Activated CD4-positive, alpha-beta T cell treated with anti-CD3 and anti-CD28 coated beads, Interleukin-2, amount 50 U/mL, for 4 hours (primary cell): ENCODE results near the gene SSTR5.

Experiments
- DNase-seq, 2 experiments: peaks; one replicate each; pipeline ENCODE4 v3.0.0-alpha.2; 2020

The SSTR5 gene

DNA sequence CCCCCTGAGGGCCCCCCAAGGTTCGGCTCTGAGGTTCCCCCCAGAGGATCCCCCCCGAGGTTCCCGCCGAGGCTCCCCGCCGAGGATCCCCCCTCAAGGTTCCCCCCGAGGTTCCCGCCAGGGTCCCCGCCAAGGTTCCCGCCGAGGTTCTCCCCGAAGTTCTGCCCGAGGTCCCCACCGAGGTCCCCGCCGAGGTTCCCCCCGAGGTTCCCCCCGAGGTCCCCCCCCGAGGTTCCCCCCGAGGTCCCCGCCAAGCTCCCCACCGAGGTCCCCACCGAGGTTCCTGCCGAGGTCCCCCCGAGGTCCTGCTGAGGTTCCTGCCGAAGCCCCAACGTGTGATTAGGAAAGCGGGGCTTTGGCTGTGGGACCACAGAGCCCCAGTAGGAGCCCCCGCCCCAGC is 32.2 kb upstream of the SSTR5 start:
- DNase-seq: no peak

GRCh38 chr16:1042049-1042744 is 30.4 kb upstream of the SSTR5 start:
- DNase-seq: no peak

GRCh38 chr16:1042866-1043265 is 29.7 kb upstream of the SSTR5 start:
- no peak for DNase-seq

GRCh38 chr16:1043881-1044451 is 28.6 kb upstream of the SSTR5 start:
- DNase-seq: no peak

DNA sequence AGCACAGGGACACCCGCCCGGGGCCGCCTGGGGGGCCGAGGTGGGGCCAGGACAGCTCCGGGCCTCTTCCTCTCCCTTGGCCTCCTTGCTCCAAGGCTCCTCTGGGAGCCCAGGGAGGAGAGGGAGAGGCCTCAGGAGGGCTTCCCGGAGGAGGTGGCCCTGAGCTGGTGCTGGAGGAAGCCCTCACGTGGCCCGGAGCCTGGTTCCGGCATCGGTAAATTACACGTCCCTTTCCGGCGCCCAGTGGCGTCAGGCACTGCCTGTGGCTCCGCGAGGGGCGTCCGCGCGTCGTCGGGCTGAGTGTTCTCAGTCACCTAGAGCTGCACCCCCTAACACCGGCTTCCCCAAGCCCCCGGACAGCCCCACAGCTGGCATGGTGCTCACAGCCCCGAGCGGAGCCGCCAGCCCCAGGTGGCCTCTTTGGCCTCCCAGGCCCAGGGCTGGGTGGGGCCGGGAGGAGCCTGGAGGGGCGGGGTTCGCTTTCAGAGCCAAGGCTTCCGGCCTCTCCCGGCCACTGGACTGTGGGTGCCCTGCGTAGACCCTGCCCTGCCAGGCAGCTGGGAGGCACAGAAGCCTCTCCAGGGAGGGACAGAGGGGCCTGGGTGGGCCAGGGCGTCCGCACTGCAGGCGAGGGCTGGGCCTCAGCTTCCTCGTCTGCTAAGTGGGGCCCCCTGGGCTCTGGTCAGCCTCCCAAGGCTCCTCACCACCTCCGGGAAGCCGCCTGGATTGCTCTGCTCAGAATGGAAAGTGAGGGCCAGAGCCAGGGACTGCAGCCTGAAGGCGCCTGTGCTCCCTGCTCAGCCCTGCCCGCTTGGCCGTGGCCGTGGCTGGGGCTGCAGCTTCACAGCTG is 27.9 kb upstream of the SSTR5 start:
- DNase-seq: no peak

- DNase-seq: no peak
Measured at GRCh38 chr16:1045310-1045992, 27.1 kb upstream of the SSTR5 start.

- no peak for DNase-seq
Measured at GRCh38 chr16:1045993-1046911, 26.3 kb upstream of the SSTR5 start.

DNA sequence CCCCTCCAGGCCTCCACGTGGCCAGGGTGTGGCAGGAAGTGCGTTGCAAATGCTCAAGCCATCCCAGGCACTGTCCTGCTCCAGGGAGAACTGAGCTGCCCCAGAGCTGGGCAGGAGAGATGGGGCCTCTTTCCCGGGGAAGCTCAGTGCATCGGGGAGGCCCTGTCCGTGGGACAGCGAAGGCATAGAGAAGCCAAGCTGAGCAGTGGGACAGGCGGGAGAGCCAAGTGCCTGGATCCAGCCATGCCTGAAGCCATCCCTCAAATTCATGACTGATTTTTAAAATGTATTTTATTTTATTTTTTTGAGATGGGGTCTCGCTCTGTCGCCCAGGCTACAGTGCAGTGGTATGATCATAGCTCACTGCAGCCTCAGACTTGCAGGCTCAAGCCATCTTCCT is 25.4 kb upstream of the SSTR5 start:
- DNase-seq: no peak

GRCh38 chr16:1047801-1048200 is 24.7 kb upstream of the SSTR5 start:
- DNase-seq: no peak

GRCh38 chr16:1048442-1049112 is 24.0 kb upstream of the SSTR5 start:
- DNase-seq: no peak

DNA sequence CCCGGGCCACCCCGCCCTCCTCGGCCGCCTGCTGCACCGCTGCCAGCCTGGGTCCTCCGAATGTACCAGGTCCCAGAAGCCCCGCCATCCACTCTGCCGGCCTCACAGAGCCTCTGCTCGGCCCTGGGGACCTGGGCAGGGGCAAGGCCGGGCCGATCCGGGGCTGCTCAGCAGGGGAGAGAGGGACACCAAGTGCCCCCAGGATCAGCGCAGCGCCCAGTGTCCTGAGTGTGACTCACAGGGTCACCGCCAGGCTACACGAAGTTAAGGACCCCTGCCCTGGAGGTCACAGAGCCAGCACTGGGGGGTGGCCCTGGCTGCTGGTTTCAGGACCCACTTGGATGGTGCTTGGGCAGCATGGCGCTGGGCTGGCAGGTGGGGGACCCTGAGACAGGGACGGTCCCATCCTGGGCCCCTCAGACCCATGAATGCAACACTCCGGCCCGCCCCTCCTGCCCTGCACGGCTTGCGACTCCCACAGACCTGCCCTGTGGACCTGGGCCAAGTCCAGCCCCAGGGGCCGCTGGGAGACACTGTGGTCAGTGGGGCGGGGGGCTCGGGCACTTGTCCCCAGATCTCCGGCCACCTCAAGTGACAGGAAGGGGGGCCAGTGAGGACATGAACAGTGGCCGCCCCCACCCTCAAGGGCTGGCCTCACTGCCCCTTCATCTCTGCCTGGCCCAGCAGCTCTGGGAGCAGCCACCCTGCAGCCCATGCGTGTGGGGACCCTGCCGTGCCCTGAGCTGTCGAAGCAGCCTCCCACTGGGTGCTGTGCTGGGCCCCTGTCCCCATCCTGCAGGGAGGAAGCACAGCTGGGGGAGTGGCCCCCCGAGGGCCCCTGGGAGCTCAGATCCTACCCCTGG is 23.2 kb upstream of the SSTR5 start:
- no peak for DNase-seq

GRCh38 chr16:1049976-1050247 is 22.6 kb upstream of the SSTR5 start:
- DNase-seq: no peak

GRCh38 chr16:1050516-1050915 is 22.0 kb upstream of the SSTR5 start:
- no peak for DNase-seq

DNA sequence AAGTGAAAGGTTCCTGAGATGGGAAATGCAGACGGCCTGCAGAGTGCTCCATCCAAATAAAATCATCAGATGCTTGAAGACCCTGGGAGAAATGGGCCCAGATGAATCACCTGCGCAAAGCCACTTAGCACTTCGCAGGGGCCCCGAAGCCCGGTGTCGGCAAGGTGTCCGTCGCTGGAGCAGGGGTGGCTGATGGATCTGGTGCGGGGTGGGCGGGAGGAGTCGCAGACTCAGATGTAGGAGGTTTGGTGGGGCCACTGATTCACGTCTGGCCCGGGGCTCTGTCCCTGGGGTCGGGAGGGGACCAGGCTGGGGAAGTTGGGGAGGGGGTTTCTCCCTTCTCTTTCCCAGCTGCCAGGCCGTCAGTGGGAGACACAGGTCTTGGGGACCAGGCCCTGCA is 21.6 kb upstream of the SSTR5 start:
- no peak for DNase-seq

DNA sequence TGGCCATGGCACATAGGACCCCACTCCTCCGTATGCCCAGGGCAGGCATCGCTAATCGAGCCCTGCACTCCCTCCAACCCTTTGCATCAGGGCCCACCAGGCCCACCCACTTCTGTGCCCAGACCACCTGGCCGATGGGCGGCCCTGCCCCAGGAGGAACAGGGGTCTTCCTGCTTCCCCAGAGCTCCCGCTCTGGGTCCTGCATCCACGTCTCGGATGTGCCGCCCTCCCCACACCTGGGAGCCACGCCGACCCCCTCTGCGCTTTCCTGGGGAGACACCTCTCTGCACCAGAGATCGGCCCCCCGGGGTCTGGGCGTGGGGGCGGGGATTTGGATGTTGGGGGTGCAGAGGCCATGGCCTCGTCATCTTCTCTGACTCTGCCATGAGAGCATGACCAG is 21.1 kb upstream of the SSTR5 start:
- no peak for DNase-seq

DNA sequence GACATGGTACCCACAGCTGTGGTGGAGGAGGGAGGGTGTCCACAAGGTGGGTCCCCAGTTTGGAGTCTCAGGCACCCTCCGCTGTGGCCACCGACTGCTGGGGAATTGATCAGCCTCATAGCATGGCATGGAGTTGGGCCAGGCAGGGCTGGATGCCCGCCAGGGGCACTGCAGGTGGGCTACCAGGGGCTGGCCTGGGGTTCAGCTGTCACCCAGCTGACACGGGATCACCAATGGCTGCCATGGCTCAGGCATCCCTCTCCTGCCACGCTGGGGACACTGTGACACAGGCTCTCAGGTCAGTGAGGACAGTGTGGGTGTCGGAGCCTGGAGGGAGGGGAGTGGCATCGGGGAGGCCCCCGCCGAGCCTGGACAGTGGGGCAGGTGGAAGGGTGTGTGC is 19.8 kb upstream of the SSTR5 start:
- no peak for DNase-seq

DNA sequence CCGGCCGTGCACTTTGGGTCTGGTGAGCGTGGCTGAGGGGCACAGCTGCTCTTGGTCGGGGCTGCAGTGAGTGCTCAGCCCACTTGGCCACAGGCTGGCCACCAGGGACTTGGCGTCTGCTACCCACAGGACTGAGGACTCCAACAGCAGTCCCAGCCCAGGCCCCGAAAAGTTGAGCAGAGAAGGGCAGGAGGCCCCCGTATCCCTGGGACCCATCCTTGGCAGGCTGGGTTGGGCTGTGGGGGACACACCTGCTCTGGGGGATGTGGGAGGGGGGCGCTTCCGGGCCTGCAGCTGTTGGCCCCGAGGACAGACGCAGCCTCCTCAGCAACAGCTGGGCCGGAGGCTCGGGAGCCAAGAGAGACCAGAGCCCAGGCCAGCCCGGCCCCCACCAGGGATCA is 19.4 kb upstream of the SSTR5 start:
- no peak for DNase-seq

- no peak for DNase-seq
Measured at GRCh38 chr16:1053700-1054368, 18.7 kb upstream of the SSTR5 start.

DNA sequence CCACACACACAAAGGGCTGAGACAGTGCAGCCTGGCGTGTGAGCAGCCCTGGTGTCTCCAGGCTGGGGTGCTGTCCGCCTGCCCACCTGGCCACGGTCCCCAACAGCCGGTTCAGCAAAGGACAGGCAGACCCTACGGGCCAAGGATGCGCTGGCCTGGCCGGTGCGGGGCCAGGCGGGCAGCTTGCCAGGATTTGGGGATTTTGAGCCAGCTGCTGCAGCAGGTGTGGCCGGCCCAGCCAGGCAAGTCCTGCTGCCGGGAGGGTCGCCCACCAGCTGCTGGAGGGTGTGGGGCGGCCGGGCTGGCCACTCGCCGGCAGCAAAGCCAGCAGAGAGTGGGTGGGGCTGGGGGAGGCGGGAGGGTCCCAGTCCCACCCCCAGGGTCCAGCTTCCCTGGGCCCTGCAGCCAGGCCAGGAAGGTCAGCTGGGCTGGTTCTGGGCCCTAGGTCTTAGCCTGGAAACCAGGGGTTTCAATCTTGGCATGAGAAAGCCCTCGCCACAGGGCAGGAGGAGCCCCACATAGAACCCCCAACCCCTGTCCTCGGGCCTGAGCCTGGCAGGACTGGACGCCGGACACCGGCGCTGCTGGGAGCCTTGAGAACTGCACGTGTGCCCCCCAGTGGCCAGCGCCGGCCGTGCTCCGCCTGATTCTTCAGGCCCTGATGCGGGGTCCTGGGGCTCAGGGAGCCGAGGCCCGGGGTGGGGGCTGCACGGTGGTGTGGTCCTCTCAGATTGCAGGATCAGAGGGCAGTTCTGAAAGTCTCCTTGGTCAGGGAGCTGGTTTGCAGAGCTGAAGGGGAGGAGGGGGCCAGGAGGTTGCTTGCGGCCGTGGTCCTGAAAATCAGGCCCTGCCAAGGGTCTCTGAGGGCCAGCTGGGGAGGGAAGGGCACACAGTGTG is 17.6 kb upstream of the SSTR5 start:
- peak; percentile 24 to 30 for DNase-seq

GRCh38 chr16:1055557-1055924 is 17.0 kb upstream of the SSTR5 start:
- no peak for DNase-seq
